SU-DHL-6 (cell line): Measurements from ENCODE around the gene SCLY.

Source experiments
- CTCF ChIP-seq: fragments of 200-600 bp; sonication (generic); IDR thresholded peaks from one replicate; pipeline ENCODE4 v1.5.1; 2017; ENCODE audit warnings: antibody characterized with exemption, mild to moderate bottlenecking, low read length, moderate library complexity; ENCODE audit not compliant: insufficient read depth, poor library complexity, severe bottlenecking
- EZH2phosphoT487 ChIP-seq: fragments of 200-600 bp; sonication (generic), shearing (Covaris generic); conservative IDR thresholded peaks from 2 replicates; pipeline ENCODE4 v1.6.1; 2018; ENCODE audit warnings: mild to moderate bottlenecking, antibody characterized with exemption, low read length, moderate library complexity, mixed read lengths

GRCh38 chr2:238022594-238023157, 38.1 kb upstream of the SCLY start:
- TF ChIP-seq CTCF (no peak), EZH2phosphoT487 (no peak)
